Bronchial smooth muscle cell (primary cell): ENCODE data around the gene ARFGEF2. TPM values are rescaled to one million over a fixed set of nuclear protein-coding genes. Genes with fewer than 3 reads are reported as not detected.

Experiments
- total RNA-seq: library from RNA; depleted of rRNA; stranded (reverse); fragments of >200 nt; gene quantifications from 2 replicates; pipeline ENCODE4 v1.2.1, GENCODE V29; 2014

The ARFGEF2 gene
- total RNA-seq: 28.7 and 33.3 TPM in 2 replicates

DNA sequence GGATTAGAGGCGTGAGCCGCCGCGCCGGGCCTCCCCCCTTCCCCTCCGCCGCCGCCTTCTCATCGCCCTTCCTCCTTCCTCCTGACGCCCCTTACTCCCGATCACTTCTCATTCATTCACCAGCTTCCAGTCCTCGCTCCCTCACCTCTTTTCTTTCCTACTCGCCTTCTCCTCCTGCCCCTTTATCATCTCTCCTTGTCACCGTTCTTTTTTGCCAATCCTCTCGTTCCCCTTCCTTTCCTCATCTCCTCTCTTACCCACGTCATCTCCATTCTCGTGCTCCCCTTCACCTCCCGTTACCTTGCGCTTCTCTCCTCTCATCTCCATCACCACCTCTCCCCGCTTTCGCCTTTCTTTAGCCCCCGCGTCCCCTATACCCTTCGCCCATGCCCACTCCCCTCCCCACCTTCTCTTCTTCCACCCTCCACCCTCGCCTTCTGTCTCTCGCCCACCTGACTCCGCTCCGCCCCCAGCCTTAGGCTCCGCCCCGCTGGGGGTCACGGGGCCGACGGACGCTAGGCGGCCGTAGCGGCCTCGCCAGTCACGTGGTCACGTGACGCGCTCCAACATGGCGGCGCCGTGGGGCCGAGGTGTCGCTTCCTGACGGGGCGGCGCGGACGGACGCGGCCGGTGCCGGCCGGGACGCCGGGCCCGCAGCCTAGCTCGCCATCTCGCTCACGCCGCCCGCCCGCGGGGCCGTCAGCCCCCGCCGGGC, at the start of gene ARFGEF2:
TSS of gene ARFGEF2 (plus strand) at position 544 of the 715 bp plus-strand sequence. CDS start 179 bp downstream, outside the sequence.

DNA sequence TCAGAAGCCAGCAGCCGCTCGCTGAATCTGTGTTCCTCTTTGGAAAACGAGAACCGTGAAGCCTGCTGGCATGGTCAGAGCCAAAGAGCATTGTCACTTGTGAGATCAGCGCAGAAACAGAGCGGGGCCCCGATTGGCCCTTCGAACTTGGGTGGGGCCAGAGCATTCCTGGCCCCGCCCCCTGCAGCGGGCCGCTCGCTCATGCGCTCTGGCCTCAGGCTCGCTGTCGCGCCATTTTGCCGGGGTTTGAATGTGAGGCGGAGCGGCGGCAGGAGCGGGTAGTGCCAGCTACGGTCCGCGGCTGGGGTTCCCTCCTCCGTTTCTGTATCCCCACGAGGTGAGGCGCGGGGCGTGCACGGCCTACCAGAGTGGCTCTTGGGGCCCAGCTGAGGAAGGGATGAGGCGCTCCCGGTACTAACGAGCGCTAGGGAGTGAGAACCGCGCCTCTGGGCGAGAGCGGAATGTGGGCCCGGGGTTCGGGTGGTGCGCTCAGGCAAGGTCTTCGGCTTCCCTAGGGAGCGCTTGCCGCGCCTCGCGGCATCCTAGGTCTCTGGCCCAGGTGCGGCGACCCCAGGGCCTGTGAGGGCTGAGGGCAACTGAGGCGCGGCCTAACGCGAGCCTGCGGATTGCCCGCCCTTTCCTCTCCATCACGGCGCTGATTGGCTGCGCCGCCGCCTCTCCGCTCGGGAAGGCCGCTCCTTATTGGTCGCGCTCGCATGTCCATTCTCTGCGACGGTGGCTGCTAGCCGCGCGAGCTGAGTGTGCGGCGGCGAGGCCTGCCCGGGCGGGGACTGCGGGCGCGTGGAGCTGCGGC, 124.8 kb downstream of the ARFGEF2 start, which contains the start of gene CSE1L:
TSS of gene CSE1L (plus strand) at position 226 of the 814 bp plus-strand sequence. CDS start 12,152 bp downstream, outside the sequence.

Other genes with a start within 250 kb of the ARFGEF2 start
- gene PREX1, start 93.7 kb upstream of the ARFGEF2 start, total RNA-seq: 20.6 and 30.7 TPM in 2 replicates
- gene CSE1L, start 124.6 kb downstream of the ARFGEF2 start, total RNA-seq: 30.1 and 41.0 TPM in 2 replicates